PFSK-1 (cell line): Measurements from ENCODE around the gene SDCCAG8.

Experiments used
- FOXP2 ChIP-seq: optimal IDR thresholded peaks from 2 replicates; pipeline ENCODE3; 2011; ENCODE audit warnings: borderline replicate concordance, control low read depth, inconsistent platforms; ENCODE audit not compliant: insufficient read depth; ENCODE audit errors: extremely low read length, extremely low read depth
- POLR2AphosphoS5 ChIP-seq: IDR thresholded peaks from 2 replicates; pipeline ENCODE4 v1.6.1; 2012; ENCODE audit warnings: low read depth, mild to moderate bottlenecking, control low read depth, low read length, moderate library complexity
- TAF1 ChIP-seq: IDR thresholded peaks from 2 replicates; pipeline ENCODE4 v1.6.1; 2012; ENCODE audit warnings: low read length, control low read depth, borderline replicate concordance; ENCODE audit not compliant: insufficient read depth
- TF ChIP-seq, protein P1 (sequence below), 2 experiments: IDR thresholded peaks; 2 replicates each; pipeline versions ENCODE4 v1.6.1 to v1.8.0; 2011 to 2012; ENCODE audit warnings: low read depth in 2 of 2, low read length in 2 of 2, control low read depth in 1 of 2, inconsistent platforms in 1 of 2, mild to moderate bottlenecking in 1 of 2, moderate library complexity in 1 of 2; ENCODE audit not compliant: insufficient read depth in 1 of 2

DNA sequence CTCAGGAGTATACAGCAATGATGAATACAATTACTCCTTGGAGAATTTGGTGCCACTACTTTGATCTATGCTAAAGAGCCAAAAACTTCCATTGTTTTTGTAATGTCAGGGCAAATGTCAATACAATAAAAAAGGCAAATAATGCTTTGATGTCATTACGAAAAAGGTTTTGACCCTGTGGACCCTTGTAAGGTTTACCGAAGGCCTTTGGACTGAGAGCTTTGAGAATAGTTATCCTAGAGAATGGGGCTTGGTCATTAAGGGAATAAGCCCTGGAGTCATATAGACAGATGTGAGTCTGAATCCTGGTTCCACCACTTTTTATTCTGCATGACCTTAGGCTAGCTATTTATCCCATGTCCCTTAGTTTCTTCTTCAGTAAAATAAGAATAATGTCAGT, 28.2 kb upstream of the SDCCAG8 start:
- TF ChIP-seq POLR2AphosphoS5, result no peak
- no peak for TF ChIP-seq FOXP2
- TF ChIP-seq, protein P1, sequence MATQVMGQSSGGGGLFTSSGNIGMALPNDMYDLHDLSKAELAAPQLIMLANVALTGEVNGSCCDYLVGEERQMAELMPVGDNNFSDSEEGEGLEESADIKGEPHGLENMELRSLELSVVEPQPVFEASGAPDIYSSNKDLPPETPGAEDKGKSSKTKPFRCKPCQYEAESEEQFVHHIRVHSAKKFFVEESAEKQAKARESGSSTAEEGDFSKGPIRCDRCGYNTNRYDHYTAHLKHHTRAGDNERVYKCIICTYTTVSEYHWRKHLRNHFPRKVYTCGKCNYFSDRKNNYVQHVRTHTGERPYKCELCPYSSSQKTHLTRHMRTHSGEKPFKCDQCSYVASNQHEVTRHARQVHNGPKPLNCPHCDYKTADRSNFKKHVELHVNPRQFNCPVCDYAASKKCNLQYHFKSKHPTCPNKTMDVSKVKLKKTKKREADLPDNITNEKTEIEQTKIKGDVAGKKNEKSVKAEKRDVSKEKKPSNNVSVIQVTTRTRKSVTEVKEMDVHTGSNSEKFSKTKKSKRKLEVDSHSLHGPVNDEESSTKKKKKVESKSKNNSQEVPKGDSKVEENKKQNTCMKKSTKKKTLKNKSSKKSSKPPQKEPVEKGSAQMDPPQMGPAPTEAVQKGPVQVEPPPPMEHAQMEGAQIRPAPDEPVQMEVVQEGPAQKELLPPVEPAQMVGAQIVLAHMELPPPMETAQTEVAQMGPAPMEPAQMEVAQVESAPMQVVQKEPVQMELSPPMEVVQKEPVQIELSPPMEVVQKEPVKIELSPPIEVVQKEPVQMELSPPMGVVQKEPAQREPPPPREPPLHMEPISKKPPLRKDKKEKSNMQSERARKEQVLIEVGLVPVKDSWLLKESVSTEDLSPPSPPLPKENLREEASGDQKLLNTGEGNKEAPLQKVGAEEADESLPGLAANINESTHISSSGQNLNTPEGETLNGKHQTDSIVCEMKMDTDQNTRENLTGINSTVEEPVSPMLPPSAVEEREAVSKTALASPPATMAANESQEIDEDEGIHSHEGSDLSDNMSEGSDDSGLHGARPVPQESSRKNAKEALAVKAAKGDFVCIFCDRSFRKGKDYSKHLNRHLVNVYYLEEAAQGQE (IDR thresholded peaks at IDR 0.05; ENCODE audit: insufficient read depth in 1 of 2, low read depth in 2 of 2, low read length in 2 of 2), result no peak
- TF ChIP-seq TAF1, result no peak
